Thoracic aorta (tissue), 2 donors: ENCODE results near the gene COG6. TPM values are rescaled to one million over a fixed set of nuclear protein-coding genes. Genes with fewer than 3 reads are reported as not detected.
A peak's percentile ranks its signal among the peaks of the same experiment; 100 is the strongest.

ENCODE experiments used
- ATAC-seq: fragments of 150-250 bp; one replicate; pipeline ENCODE4 v1.8.0; 2017; ENCODE audit warnings: low read depth; ENCODE audit not compliant: insufficient number of reproducible peaks, low FRiP score
- DNase-seq: peaks from one replicate; pipeline ENCODE4 v3.0.0-alpha.2; 2020; ENCODE audit warnings: low spot score
- H3K27ac ChIP-seq, 2 donors: fragments of 200-600 bp; sonication (generic); 1 replicate in 1 of 2; 2 replicates in 1 of 2; pipeline ENCODE4 v1.5.1; 2016; ENCODE audit warnings: mild to moderate bottlenecking in 2 of 2, moderate library complexity in 2 of 2
- H3K27me3 ChIP-seq: fragments of 200-600 bp; sonication (generic); replicated peaks from 2 replicates; pipeline ENCODE4 v1.6.0; 2016; ENCODE audit warnings: mild to moderate bottlenecking; ENCODE audit not compliant: insufficient read depth
- H3K36me3 ChIP-seq: fragments of 200-600 bp; sonication (generic); one replicate; pipeline ENCODE4 v1.5.1; 2016
- H3K4me1 ChIP-seq, 2 donors: fragments of 200-600 bp; sonication (generic); 1 replicate in 1 of 2; 2 replicates in 1 of 2; pipeline versions ENCODE4 v1.5.1 to v1.6.0; 2016; ENCODE audit warnings: low read depth in 2 of 2, mild to moderate bottlenecking in 1 of 2; ENCODE audit not compliant: control insufficient read depth in 1 of 2
- H3K4me3 ChIP-seq: fragments of 200-600 bp; sonication (generic); 2 replicates; pipeline ENCODE4 v1.5.1; 2016; ENCODE audit warnings: mild to moderate bottlenecking
- H3K9me3 ChIP-seq: fragments of 200-600 bp; sonication (generic); 2 replicates; pipeline ENCODE4 v1.5.1; 2016
- CTCF ChIP-seq: fragments of 200-600 bp; sonication (generic); IDR thresholded peaks from one replicate; pipeline ENCODE4 v1.5.1; 2019; ENCODE audit warnings: antibody characterized with exemption
- total RNA-seq, 2 donors: library from RNA; depleted of rRNA; stranded (reverse); fragments of >200 nt; gene quantifications; one replicate each; pipeline versions ENCODE4 v1.1.0 to v1.2.3, GENCODE V29; 2016

COG6 gene
- total RNA-seq, 2 donors from 2014 or later = 28.9 to 42.4 TPM

GRCh38 chr13:39637890-39638289, 17.6 kb upstream of the COG6 start:
- TF ChIP-seq CTCF = no peak
- H3K4me1 ChIP-seq = no peaks in the 10 kb centered on the region
- no peak overlapping the region for H3K27ac ChIP-seq
- ATAC-seq = no peak
- DNase-seq = no peak
- H3K27me3 ChIP-seq = no peaks in the 10 kb centered on the region
- H3K4me3 ChIP-seq = no peak overlapping the region
- no peaks in the 10 kb centered on the region for H3K9me3 ChIP-seq
- no peaks in the 10 kb centered on the region for H3K36me3 ChIP-seq

- Histone ChIP-seq H3K27ac (no peak overlapping the region), H3K36me3 (no peaks in the 10 kb centered on the region), H3K4me1 (no peaks in the 10 kb centered on the region), H3K27me3 (no peaks in the 10 kb centered on the region), H3K9me3 (no peaks in the 10 kb centered on the region), H3K4me3 (no peak overlapping the region)
- no peak for TF ChIP-seq CTCF
- no peak for DNase-seq
- no peak for ATAC-seq
These were observed 13.8 kb upstream of the COG6 start for GRCh38 chr13:39641645-39642044.

- H3K36me3 ChIP-seq = no peaks in the 10 kb centered on the region
- no peak for TF ChIP-seq CTCF
- H3K27ac ChIP-seq = no peak overlapping the region
- H3K27me3 ChIP-seq = no peaks in the 10 kb centered on the region
- no peaks in the 10 kb centered on the region for H3K9me3 ChIP-seq
- H3K4me1 ChIP-seq = no peaks in the 10 kb centered on the region
- DNase-seq (no peak), ATAC-seq (no peak)
- H3K4me3 ChIP-seq = no peak overlapping the region
These were observed 9.3 kb upstream of the COG6 start for GRCh38 chr13:39646122-39646521.

- H3K36me3 ChIP-seq = no peaks in the 10 kb centered on the region
- peak overlapping the region; percentile 29 to 54 for H3K27ac ChIP-seq
- peak; percentile 22 for ATAC-seq
These were observed 357 bp upstream of the COG6 start for GRCh38 chr13:39655041-39655568.

GRCh38 chr13:39656325-39656677, 839 bp downstream of the COG6 start:
- no peak for ATAC-seq

More at GRCh38 chr13:39655041-39655568, 357 bp upstream of the COG6 start:
- peak overlapping the region; percentile 83 for H3K4me3 ChIP-seq
- no peaks in the 10 kb centered on the region for H3K27me3 ChIP-seq
- peaks cover 0 to 21% of the 10 kb centered on the region in 2 donors for H3K4me1 ChIP-seq
- no peak for DNase-seq
- no peak for TF ChIP-seq CTCF
- H3K9me3 ChIP-seq = no peaks in the 10 kb centered on the region

More at GRCh38 chr13:39656325-39656677, 839 bp downstream of the COG6 start:
- no peaks in the 10 kb centered on the region for H3K36me3 ChIP-seq
- no peak for DNase-seq
- no peaks in the 10 kb centered on the region for H3K27me3 ChIP-seq
- TF ChIP-seq CTCF = no peak
- H3K4me1 ChIP-seq = peaks cover 0 to 21% of the 10 kb centered on the region in 2 donors
- peak overlapping the region; percentile 83 for H3K4me3 ChIP-seq
- peak overlapping the region in 1 of 2 donors; percentile 54 for H3K27ac ChIP-seq
- H3K9me3 ChIP-seq = no peaks in the 10 kb centered on the region
